ENCODE data around the gene TADA2B. TPM values are rescaled to one million over a fixed set of nuclear protein-coding genes. Genes with fewer than 3 reads are reported as not detected.

Gene TADA2B
- total and polyA plus RNA-seq, 2 donors (not counting 1 experiment from before 2014, with no cell fraction given), result 13.6 to 38.5 TPM

GRCh38 chr4:7096236-7096635 lies 53.1 kb downstream of the TADA2B start:
- DNase-seq (no peak), ATAC-seq (ENCODE audit: low read depth) (no peak)
- Mint-ChIP-seq H3K27ac (no peak overlapping the region), H3K9me3 (ENCODE audit: insufficient read depth) (no peaks in the 10 kb centered on the region), H3K4me3 (no peak overlapping the region), H3K27me3 (peaks cover 40% of the 10 kb centered on the region), H3K4me1 (no peaks in the 10 kb centered on the region)
- no peaks in the 10 kb centered on the region for H4K20me1 ChIP-seq (ENCODE audit: control insufficient read depth, insufficient read depth, low read length, poor library complexity, severe bottlenecking)
- no peak overlapping the region for H3K9ac ChIP-seq (ENCODE audit: low read length)
- POLR2A ChIA-PET, result no interaction called here
- CTCF ChIA-PET, result no interaction called here
- H3K4me2 ChIP-seq (replicated peaks; ENCODE audit: low read depth, low read length, poor library complexity, severe bottlenecking), result no peak overlapping the region
- H2AFZ ChIP-seq (ENCODE audit: insufficient read depth, low read depth, low read length, poor library complexity, severe bottlenecking), result no peak overlapping the region
- H3K9me3 ChIP-seq (ENCODE audit: control extremely low read depth in 1 of 3, control insufficient read depth in 2 of 3, insufficient read depth in 1 of 3, low read length in 2 of 3), result no peaks in the 10 kb centered on the region
- peaks cover 1% of the 10 kb centered on the region in 2 donors for H3K4me1 ChIP-seq (ENCODE audit: control insufficient read depth in 2 of 2, insufficient read depth in 2 of 2, low read length in 2 of 2)
- peaks cover 0 to 19% (median 5%) of the 10 kb centered on the region in 4 experiments for H3K27me3 ChIP-seq (replicated peaks in 1 of 4; ENCODE audit: control extremely low read depth in 1 of 4, control insufficient read depth in 3 of 4, insufficient read depth in 4 of 4, low read length in 3 of 4)
- 97% methylated on average over 6 of the region's 7 CpGs for WGBS (ENCODE audit: insufficient coverage)
- no peak overlapping the region for H3K4me3 ChIP-seq (ENCODE audit: control extremely low read depth in 1 of 5, extremely low read depth in 1 of 5, insufficient read depth in 1 of 5, low read depth in 2 of 5, low read length in 4 of 5)
- no peaks in the 10 kb centered on the region for H3K79me2 ChIP-seq (ENCODE audit: control insufficient read depth, insufficient read depth, low read length)
- intact Hi-C loops (cut with micrococcal nuclease), result no loop called here
- TF ChIP-seq EZH2 (IDR thresholded peaks at IDR 0.05; ENCODE audit: borderline replicate concordance, insufficient read depth, low read depth, low read length, poor library complexity, severe bottlenecking) (no peak), CTCF (IDR thresholded peaks at IDR 0.05) (no peak)
- H3K36me3 ChIP-seq (replicated peaks in 1 of 2; ENCODE audit: control extremely low read depth in 1 of 2, control insufficient read depth in 1 of 2, extremely low read depth in 1 of 2, insufficient read depth in 2 of 2, low read length in 1 of 2), result no peaks in the 10 kb centered on the region
- H3K27ac ChIP-seq (ENCODE audit: low read length in 2 of 2), result no peak overlapping the region

GRCh38 chr4:7101692-7102515 lies 58.7 kb downstream of the TADA2B start:
- TF ChIP-seq EZH2 (IDR thresholded peaks at IDR 0.05; ENCODE audit: borderline replicate concordance, insufficient read depth, low read depth, low read length, poor library complexity, severe bottlenecking) (no peak), CTCF (IDR thresholded peaks at IDR 0.05) (peak; percentile 74)
- peak; percentile 66 for DNase-seq
- 12% methylated on average over 21 of the region's 24 CpGs for WGBS (ENCODE audit: insufficient coverage)
- H3K27me3 ChIP-seq (replicated peaks in 1 of 4; ENCODE audit: control extremely low read depth in 1 of 4, control insufficient read depth in 3 of 4, insufficient read depth in 4 of 4, low read length in 3 of 4), result peaks cover 0 to 9% (median under 1%) of the 10 kb centered on the region in 4 experiments
- H4K20me1 ChIP-seq (ENCODE audit: control insufficient read depth, insufficient read depth, low read length, poor library complexity, severe bottlenecking), result no peaks in the 10 kb centered on the region
- POLR2A ChIA-PET, result interaction anchor here (1.1 kb wide), 1 partner anchor 32 kb away, joined by 3 read pairs; no protein-coding TSS in a partner anchor
- intact Hi-C loops (cut with micrococcal nuclease), result loop anchor here (10.0 kb wide), 1 partner anchor 527 kb away; the partner anchor contains the start of gene MAN2B2
- no peak overlapping the region for H3K27ac ChIP-seq (ENCODE audit: low read length in 2 of 2)
- H3K9me3 Mint-ChIP-seq (ENCODE audit: insufficient read depth), result no peaks in the 10 kb centered on the region
- H3K9ac ChIP-seq (ENCODE audit: low read length), result peak overlapping the region; percentile 78
- H3K4me1 ChIP-seq (ENCODE audit: control insufficient read depth in 2 of 2, insufficient read depth in 2 of 2, low read length in 2 of 2), result peaks cover 21 to 25% of the 10 kb centered on the region in 2 donors
- H3K4me3 Mint-ChIP-seq, result peak overlapping the region; percentile 91
- ATAC-seq (ENCODE audit: low read depth), result peak; percentile 51
- H3K4me3 ChIP-seq (ENCODE audit: control extremely low read depth in 1 of 5, extremely low read depth in 1 of 5, insufficient read depth in 1 of 5, low read depth in 2 of 5, low read length in 4 of 5), result peak overlapping the region in 4 of 5 experiments; percentile 15 to 84 (median 72)
- H3K79me2 ChIP-seq (ENCODE audit: control insufficient read depth, insufficient read depth, low read length), result no peaks in the 10 kb centered on the region
- peak overlapping the region; percentile 61 for H3K27ac Mint-ChIP-seq
- H3K9me3 ChIP-seq (ENCODE audit: control extremely low read depth in 1 of 3, control insufficient read depth in 2 of 3, insufficient read depth in 1 of 3, low read length in 2 of 3), result peaks cover 0 to 3% (median 0%) of the 10 kb centered on the region in 3 donors
- peak overlapping the region; percentile 90 for H2AFZ ChIP-seq (ENCODE audit: insufficient read depth, low read depth, low read length, poor library complexity, severe bottlenecking)
- CTCF ChIA-PET, result interaction anchor here (0.9 to 2.2 kb wide), 8 partner anchors 8 to 382 kb away, joined by 3 to 15 read pairs (median 4); partner anchors contain the start of gene GRPEL1
- H3K4me2 ChIP-seq (replicated peaks; ENCODE audit: low read depth, low read length, poor library complexity, severe bottlenecking), result peak overlapping the region; percentile 99
- peaks cover 19% of the 10 kb centered on the region for H3K4me1 Mint-ChIP-seq
- no peaks in the 10 kb centered on the region for H3K36me3 ChIP-seq (replicated peaks in 1 of 2; ENCODE audit: control extremely low read depth in 1 of 2, control insufficient read depth in 1 of 2, extremely low read depth in 1 of 2, insufficient read depth in 2 of 2, low read length in 1 of 2)
- H3K27me3 Mint-ChIP-seq, result peaks cover 12% of the 10 kb centered on the region

Measured in B cell (primary cell).